Heart left ventricle (tissue), 16 donors: ENCODE results near the gene TMUB2. TPM values are rescaled to one million over a fixed set of nuclear protein-coding genes. Genes with fewer than 3 reads are reported as not detected.

Experiments
- ATAC-seq, 4 donors: fragments of 200-7000 bp; cut with Tn5 transposase; one replicate each; pipeline ENCODE4 v1.9.1; 2020 to 2022; ENCODE audit warnings: moderate library complexity in 4 of 4, mild to moderate bottlenecking in 3 of 4, moderate number of reproducible peaks in 1 of 4
- DNase-seq, 5 donors: peaks; one replicate each; pipeline ENCODE4 v3.0.0-alpha.2; 2020
- H3K27ac ChIP-seq, 12 donors: fragments of 200-600 bp; sonication (generic) in 4 of 12; one replicate each; pipeline versions ENCODE4 v1.5.0 to v1.8.0; 2016 to 2022; ENCODE audit warnings: mild to moderate bottlenecking in 2 of 12
- H3K27me3 ChIP-seq, 9 donors: fragments of 200-600 bp; sonication (generic) in 2 of 9; one replicate each; pipeline versions ENCODE4 v1.5.1 to v1.8.0; 2016 to 2022; ENCODE audit warnings: mild to moderate bottlenecking in 3 of 9
- H3K36me3 ChIP-seq, 9 donors: fragments of 200-600 bp; sonication (generic) in 2 of 9; one replicate each; pipeline versions ENCODE4 v1.5.0 to v1.8.0; 2018 to 2022; ENCODE audit warnings: mild to moderate bottlenecking in 2 of 9
- H3K4me1 ChIP-seq, 12 donors: fragments of 200-600 bp; sonication (generic) in 4 of 12; one replicate each; pipeline versions ENCODE4 v1.5.0 to v1.8.0; 2016 to 2022; ENCODE audit warnings: mild to moderate bottlenecking in 3 of 12
- H3K4me3 ChIP-seq, 12 donors: fragments of 200-600 bp; sonication (generic) in 4 of 12; one replicate each; pipeline versions ENCODE4 v1.5.0 to v1.8.0; 2017 to 2022; ENCODE audit warnings: mild to moderate bottlenecking in 9 of 12, moderate library complexity in 4 of 12
- H3K9me3 ChIP-seq, 12 donors: fragments of 200-600 bp; sonication (generic) in 4 of 12; one replicate each; pipeline versions ENCODE4 v1.5.0 to v1.8.0; 2016 to 2022; ENCODE audit warnings: mild to moderate bottlenecking in 1 of 12
- CTCF ChIP-seq, 12 donors: fragments of 200-600 bp; sonication (generic) in 4 of 12; IDR thresholded peaks; one replicate each; pipeline versions ENCODE4 v1.5.0 to v1.8.0; 2018 to 2022; ENCODE audit warnings: antibody characterized with exemption in 12 of 12, mild to moderate bottlenecking in 5 of 12
- POLR2A ChIP-seq, 2 donors: fragments of 450-650 bp; IDR thresholded peaks; one replicate each; pipeline ENCODE4 v1.6.1; 2017; ENCODE audit warnings: antibody characterized with exemption in 2 of 2, mild to moderate bottlenecking in 2 of 2, moderate library complexity in 2 of 2
- WGBS, 4 donors: extraction: QIAGEN DNeasy Blood & Tissue Kit in 2 of 4; methylation state at CpG; one replicate each; pipeline versions ENCODE4 v1.1.5 to v1.1.7; 2013 to 2018; 5-methylcytosine and 5-hydroxymethylcytosine counted together
- intact Hi-C, 10 donors: fragments of 100-400 bp; cut with DNase I; formaldehyde crosslinking; loops; one replicate each; pipeline versions ENCODE4 v1.11.1 to v1.14.2; 2022
- polyA plus RNA-seq, 2 donors: library from polyadenylated mRNA; stranded (reverse); fragments of 200-250 nt; gene quantifications; one replicate each; pipeline ENCODE4 v1.2.3, GENCODE V29; 2013
- total RNA-seq, 9 donors: library from RNA; depleted of rRNA in 2 of 9; stranded (reverse); fragments of >200 nt in 2 of 9; fragmentation: NEBNext Ultra II Directional in 3 of 9; extraction: Animal tissue kit (Norgen Biotek cat#: 25700) in 3 of 9; gene quantifications; one replicate each; pipeline versions ENCODE4 v1.1.0 to v1.2.4, GENCODE V29; 2016 to 2023
- donor health status: ischemic (EF 13 %, LVEDD 7.1; RV severe dilation, severe dysfunction).
- donor health status: healthy with polysubstance abuse.
- donor health status: DM: no; HTN: yes; CAD: no.
- donor health status: DM: no; HTN: no; CAD: no.
- donor health status: ischemic (EF 25% LVEDD 6.9; RV normal size, moderate dysfunction).
- donor health status: ischemic (EF 25% LVEDD 5.7; RV mildly dilated, moderate dysfunction).
- donor health status: healthy.
- donor health status: DM: yes; HTN: yes; CAD: no.
- donor health status: ischemic (EF 35%, LVEDD 5.7; RV mildly dilated, moderate dysfunction).
- donor health status: nonischemic (EF 11% LVEDD 7.7; RV severe dilation, severe dysfunction).
- donor health status: DM: yes; HTN: yes; CAD: no.
- donor health status: PGD.
- donor health status: ischemic (EF 29% LVEDD 5.4; RV normal size, mild dysfunction).
- donor health status: nonischemic (EF 23%, LVEDD 6.1; RV moderate dilation, normal function).

The TMUB2 gene
- total and polyA plus RNA-seq, 11 donors = 18.8 to 37.4 (median 24.7) TPM

- Histone ChIP-seq H3K27me3 (no peaks in the 10 kb centered on the region), H3K27ac (peak overlapping the region; percentile 97 to 100 (median 100)), H3K4me1 (peaks cover 4 to 53% (median 42%) of the 10 kb centered on the region in 12 donors), H3K36me3 (peaks cover 5 to 19% (median 16%) of the 10 kb centered on the region in 9 donors), H3K9me3 (no peaks in the 10 kb centered on the region), H3K4me3 (peak overlapping the region; percentile 76 to 100 (median 96))
- ATAC-seq = peak in 3 of 4 donors; percentile 10 to 24 (median 11)
- intact Hi-C loops = loop anchor here in 7 of 10 donors (1.0 to 10.0 kb wide), 3 partner anchors 54 to 105 kb away; partner anchors contain the start of gene RUNDC3A (in 1 of the 7)
- WGBS, 4 donors = 0% methylated on average over 48 to 108 of the region's 108 CpGs
- peak; percentile 53 to 77 (median 57) for DNase-seq
- TF ChIP-seq POLR2A (IDR thresholded peaks at IDR 0.05) = peak in 1 of 2 donors; percentile 14
- no peak for TF ChIP-seq CTCF (IDR thresholded peaks at IDR 0.05)
These were observed 33.7 kb downstream of the TMUB2 start for GRCh38 chr17:44220213-44221083.

- peak overlapping the region; percentile 76 to 100 (median 96) for H3K4me3 ChIP-seq
- peak in 1 of 12 donors; percentile 14 for TF ChIP-seq CTCF (IDR thresholded peaks at IDR 0.05)
- TF ChIP-seq POLR2A (IDR thresholded peaks at IDR 0.05) = peak in 1 of 2 donors; percentile 53
- H3K36me3 ChIP-seq = peaks cover under 1 to 10% (median 8%) of the 10 kb centered on the region in 9 donors
- no peaks in the 10 kb centered on the region for H3K27me3 ChIP-seq
- intact Hi-C loops = loop anchor here in 7 of 10 donors (1.0 to 10.0 kb wide), 3 partner anchors 54 to 104 kb away; partner anchors contain the start of gene RUNDC3A (in 1 of the 7)
- no peaks in the 10 kb centered on the region for H3K9me3 ChIP-seq
- peak; percentile 38 to 66 (median 54) for ATAC-seq
- WGBS, 4 donors = 0 to 1% (median 1%) methylated on average over 51 to 54 of the region's 54 CpGs
- peak overlapping the region; percentile 97 to 100 (median 100) for H3K27ac ChIP-seq
- peaks cover 4 to 45% (median 39%) of the 10 kb centered on the region in 12 donors for H3K4me1 ChIP-seq
- DNase-seq = peak; percentile 85 to 91 (median 89)
These were observed 34.5 kb downstream of the TMUB2 start for GRCh38 chr17:44221084-44221861.

DNA sequence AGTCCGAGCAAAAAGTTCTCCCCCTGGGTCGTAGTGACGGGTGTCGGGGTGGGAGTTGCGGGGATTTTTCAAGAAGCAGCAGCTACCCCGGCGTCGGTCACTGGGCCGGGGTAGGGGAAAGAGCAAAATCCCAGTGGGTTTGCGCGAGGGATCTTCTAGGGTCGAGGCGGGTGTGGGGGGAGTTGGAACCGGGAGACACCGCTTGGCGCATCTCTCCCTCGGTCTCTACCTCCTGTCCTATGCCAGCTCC, 35.0 kb downstream of the TMUB2 start:
- peak overlapping the region; percentile 97 to 100 (median 100) for H3K27ac ChIP-seq
- no peaks in the 10 kb centered on the region for H3K9me3 ChIP-seq
- ATAC-seq (no peak), DNase-seq (peak in 2 of 5 donors; percentile 51 to 54)
- TF ChIP-seq CTCF (IDR thresholded peaks at IDR 0.05) (no peak), POLR2A (IDR thresholded peaks at IDR 0.05) (no peak)
- no peaks in the 10 kb centered on the region for H3K27me3 ChIP-seq
- intact Hi-C loops = loop anchor here in 8 of 10 donors (1.0 to 10.0 kb wide), 4 partner anchors 53 to 105 kb away; partner anchors contain the start of gene RUNDC3A (in 1 of the 8)
- H3K36me3 ChIP-seq = peaks cover 0 to 5% (median 2%) of the 10 kb centered on the region in 9 donors
- 0 to 1% (median 1%) methylated on average over 17 of the region's 17 CpGs for WGBS, 4 donors
- H3K4me3 ChIP-seq = peak overlapping the region; percentile 76 to 100 (median 96)
- H3K4me1 ChIP-seq = peaks cover 4 to 40% (median 34%) of the 10 kb centered on the region in 12 donors
